HuH-7 (cell line): Measurements from ENCODE around the gene BLOC1S3.
A peak's percentile ranks its signal among the peaks of the same experiment; 100 is the strongest.

Experiments used
- DNase-seq: peaks from one replicate; pipeline ENCODE4 v3.0.0; 2011; ENCODE audit warnings: low spot score

The BLOC1S3 gene

DNA sequence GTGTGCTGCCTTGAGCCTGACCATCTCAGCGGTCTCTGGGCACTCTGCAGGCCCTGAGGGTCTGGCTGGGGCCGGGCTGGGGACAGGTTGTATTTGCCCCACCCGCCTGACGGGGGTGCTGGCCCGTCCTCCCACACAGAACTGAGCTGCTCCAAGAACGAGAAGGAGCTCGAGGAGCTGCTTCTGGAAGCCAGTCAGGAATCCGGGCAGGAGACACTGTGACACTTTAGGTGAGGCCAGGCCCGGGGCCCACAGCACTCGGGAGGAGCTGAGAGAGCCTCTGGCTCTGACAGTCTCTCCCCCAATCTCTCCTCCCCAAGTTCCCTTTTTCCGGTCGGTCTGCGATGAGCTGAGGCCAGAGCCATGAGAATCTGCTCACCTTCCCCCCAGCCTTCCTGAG lies 32.3 kb upstream of the BLOC1S3 start:
- DNase-seq: no peak

GRCh38 chr19:45146741-45147205 lies 31.8 kb upstream of the BLOC1S3 start:
- no peak for DNase-seq

GRCh38 chr19:45147835-45148676 lies 30.5 kb upstream of the BLOC1S3 start:
- no peak for DNase-seq

DNA sequence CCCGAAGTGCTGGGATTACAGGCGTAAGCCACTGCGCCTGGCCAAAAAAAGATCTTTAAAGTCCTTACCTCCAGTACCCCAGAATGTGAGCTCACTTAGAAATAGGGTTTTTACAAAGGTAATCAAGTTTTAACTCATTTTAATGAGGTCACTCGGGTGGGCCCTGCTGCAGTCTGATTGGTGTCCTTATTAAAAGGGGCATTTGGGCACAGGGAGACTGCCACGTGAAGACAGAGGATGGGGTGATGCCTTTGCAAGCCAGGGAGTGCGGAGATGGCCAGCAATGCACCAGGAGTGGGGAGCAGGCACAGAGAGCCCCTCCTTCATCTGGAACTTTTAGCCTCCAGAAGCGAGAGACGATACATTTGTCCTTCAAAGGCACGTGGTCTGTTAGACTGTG lies 29.5 kb upstream of the BLOC1S3 start:
- DNase-seq: no peak

DNA sequence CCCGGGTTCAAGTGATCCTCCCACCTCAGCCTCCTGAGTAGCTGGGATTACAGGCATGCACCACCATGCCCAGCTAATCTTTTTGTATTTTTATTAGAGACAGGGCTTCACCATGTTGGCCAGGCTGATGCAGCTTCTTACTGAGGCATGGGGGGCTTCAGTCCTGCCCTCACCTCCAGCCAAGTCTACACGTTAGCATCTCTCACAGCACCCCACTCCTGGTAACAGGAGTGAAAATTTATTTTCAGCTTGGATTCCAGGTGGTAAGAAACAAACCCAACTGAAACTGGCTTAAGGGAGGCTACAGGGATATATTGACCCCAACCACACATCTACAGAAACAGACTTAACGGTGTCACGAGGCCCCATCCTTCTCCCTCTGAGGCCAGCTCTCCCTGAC lies 28.4 kb upstream of the BLOC1S3 start:
- DNase-seq: no peak

GRCh38 chr19:45150751-45151281 lies 27.8 kb upstream of the BLOC1S3 start:
- no peak for DNase-seq

DNA sequence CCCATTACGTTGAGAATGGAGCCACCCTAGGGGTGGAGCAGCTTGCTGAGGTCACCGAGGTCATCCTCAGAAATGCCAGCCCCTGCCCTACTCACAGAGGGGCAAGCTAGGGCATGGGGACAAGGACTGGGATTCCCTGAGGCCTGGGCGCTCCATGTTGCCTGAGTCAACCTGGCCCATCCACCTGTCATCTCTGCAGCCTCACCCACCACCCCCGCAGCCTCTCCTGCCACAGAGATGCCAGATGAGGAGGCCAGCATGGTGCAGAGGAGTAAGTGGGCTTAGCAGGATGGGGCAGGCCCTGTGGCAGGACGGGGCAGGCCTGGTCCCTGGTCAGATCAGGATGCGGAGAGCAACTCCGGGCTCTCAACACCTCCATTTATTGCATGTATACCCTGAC lies 27.3 kb upstream of the BLOC1S3 start:
- no peak for DNase-seq

GRCh38 chr19:45151821-45152503 lies 26.6 kb upstream of the BLOC1S3 start:
- DNase-seq: no peak

- no peak for DNase-seq
Measured at GRCh38 chr19:45152504-45153338, 25.9 kb upstream of the BLOC1S3 start.

DNA sequence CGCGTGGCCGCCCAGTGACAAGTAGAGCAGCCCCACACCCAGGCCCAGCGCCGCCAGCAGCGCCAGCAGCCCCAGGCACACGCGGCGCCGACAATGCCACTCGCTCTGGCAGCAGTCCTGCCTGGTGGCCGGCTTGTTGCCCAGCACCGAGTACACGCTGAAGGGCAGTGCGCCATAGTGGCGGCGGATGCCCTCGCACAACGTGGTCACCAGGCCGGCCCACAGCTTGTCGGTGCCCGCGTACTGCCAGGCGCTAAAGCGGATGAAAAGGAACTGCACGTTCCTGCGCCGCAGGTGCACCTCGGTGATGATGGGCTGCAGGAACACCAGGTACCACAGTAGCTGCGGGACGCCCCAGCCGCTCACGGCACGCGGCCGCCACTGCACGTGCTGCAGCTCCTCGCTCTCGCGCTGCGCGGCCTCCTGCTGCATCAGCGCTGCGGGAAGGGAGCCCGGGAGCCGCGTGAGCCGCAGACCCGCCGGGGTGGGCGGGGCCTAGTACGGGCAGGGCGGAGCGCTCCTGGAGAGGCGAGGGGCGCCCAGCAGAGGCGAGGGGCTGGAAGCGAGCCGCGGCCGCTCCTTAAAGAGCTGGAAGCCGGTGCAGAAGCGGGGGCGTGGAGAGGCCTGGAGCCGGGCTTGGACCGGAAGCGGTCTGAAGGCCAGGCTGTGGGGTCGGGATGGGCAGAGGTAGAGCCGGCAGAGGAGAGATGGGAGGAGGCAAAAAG lies 25.1 kb upstream of the BLOC1S3 start:
- DNase-seq: no peak

DNA sequence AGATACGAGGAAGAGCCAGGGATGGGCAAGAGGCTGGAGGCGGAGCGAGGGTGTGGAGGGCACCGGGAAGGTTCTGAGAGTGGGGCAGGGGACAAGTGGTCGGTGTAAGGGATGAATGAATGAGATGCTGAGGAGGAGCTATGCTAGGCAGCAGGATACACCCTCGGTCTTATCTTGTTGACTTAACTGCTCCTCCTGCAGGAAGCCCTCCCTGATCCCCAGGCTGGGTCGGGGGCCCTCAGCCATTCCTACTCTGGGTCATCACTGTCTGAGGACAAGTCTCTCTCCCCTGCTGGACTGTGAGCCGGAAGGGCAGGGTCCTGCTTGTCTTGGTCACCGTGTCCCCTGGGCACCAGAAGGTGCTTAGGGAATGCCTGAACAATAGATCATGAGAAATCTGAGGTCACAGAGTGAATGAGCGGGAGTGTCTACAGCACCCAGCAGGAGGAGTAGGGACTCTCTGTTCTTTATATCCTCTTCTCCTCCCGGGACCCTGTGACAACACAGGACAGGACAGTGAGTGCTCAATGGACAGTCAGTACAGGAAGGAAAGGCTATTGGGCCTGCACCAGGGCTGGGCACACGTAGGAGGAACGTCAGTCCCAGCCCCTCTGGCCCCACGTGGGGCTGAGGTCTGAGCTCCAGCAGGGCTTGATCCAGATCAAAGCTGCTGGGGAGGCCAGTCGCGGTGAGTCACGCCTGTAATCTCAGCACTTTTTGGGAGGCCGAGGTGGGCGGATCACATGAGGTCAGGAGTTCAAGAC lies 24.3 kb upstream of the BLOC1S3 start:
- peak; percentile 53 for DNase-seq

DNA sequence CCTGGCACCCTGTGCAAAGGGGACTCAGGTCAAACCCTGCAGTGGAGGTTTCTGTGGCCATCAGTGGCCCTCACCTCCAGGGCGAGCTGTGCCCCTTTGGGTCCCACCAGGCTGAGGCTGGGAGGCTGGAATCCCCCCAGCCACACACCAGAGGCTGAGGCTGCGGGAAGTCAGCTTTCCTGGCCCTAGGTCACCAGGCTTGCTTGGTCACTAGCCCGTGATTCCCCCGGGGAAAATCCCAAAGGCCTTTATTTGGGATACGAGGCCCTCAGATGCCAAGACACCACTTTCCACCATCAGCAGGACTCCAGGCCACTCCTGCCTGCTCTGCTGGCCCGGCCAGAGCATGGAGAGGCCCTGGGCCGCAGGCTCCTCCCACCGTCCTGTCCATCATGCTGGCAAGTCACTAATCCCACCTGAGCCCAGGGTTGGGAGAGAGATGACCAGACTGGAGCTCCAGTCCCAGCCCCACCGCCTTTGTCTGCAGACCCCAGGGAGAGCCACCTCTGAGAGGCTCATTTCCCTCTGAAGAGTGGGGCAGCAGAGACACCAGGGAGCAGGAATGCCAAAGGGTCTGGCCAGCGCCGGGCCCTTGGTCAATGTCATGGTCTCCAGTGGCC lies 22.5 kb upstream of the BLOC1S3 start:
- no peak for DNase-seq

DNA sequence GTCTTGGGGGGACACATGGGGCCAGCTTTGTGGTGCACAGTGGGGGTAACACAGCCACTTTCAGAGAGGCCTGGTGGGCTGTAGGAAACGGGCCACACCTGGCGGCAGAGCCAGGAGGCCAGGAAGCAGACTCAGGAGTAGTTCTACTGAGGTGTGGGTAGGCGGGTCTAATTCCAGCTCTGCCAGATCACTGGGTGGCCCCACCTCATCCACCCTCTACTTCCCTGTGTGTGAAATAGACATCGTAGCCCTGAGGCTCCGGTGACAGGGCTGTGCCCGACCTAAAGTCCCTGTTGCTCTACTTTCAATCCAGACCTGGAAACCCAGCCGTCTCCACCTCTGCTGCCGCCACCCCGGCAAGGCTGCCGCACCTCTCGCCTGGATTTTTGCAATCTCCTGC lies 21.8 kb upstream of the BLOC1S3 start:
- no peak for DNase-seq

DNA sequence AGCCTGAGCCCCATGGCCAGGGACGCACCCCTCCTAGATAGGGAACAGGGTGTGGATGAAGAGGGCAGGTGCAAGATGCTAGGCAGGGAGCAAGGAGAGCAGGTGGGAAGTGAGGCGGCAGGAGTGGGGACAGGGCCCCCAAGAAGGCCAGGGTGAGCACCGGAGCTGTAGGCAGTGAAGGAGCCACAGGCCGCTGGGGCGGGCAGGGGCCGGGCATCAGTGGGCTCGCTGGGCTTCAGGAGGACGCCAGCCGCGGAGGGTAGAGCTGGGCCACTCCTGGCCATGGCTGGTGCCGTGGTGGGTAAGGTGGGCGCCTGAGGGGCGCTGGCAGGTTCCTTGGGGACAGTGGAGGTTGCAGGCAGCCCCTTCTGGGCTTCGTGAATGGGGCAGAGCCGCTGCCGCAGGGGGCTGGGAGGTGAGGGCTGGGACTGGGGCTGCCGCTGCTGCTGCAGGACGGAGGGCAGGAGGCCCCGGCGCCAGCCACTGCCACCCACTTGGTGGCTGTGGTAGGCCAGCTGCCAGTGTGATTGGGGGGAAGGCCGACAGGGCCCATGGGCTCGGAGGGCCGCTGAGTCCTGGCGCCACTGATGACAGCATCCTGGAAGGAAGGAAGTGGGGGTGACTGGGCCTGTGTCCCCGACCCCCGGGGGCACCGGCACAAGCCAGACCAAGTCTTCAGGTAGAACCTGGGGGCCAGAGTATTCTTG lies 19.9 kb upstream of the BLOC1S3 start:
- DNase-seq: no peak

DNA sequence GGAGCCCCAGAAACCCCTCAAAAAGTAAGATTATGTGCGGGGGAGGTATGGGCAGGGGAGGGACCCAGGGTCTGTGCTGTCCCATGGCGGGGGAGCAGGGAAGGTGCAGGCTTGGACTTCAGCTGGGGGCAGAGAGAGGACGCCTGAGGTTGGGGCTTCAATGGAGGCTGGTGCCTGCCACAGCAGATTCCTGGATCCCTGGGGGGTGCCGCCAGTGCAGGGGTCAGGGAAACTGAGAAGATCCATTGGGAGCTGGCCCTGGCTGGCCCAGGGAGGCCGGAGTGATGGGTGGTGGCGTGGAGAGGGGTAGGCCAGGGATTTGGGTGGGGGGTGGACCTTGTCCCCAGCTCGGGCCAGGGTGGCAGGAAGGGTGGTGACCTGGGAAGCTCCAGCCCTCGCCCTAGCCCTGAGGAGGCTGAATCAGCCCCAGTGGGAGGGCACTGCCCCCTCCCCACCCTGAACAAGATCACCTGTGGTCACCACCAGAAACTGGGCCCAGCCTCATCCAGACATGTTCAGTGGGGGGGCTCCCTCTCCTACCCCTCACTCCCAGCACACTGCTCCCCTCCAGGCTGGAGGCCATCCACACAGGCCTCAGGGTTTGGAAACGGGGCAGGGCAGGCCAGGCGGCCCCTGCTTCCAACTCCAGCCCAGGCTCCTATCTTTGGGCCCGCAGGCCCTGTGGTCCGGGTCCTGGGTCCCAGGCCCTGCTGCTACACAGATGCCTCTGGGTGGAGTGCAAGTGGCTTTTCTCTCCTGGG lies 19.2 kb upstream of the BLOC1S3 start:
- no peak for DNase-seq

DNA sequence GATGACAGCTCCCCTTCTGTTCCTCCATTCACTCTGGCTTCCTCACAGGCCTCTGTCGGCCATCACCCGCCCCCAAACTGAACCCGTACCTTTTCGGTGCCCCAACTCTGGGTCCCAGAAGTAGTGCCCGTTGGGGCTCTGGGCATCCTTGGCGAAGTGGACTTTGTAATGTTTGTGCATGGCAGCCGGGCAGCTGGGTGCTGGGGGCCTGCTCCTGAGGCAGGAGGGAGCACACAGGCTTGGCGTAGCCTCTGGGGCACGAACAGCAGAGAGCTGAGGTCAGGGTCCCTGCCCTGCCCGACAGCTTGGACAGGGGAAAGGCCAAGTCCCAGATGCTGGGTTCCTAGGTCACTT lies 18.6 kb upstream of the BLOC1S3 start:
- DNase-seq: no peak

GRCh38 chr19:45160870-45161737 lies 17.5 kb upstream of the BLOC1S3 start, which contains the start of gene NKPD1:
TSS of gene NKPD1 (minus strand) at chr19:45160982. CDS start at chr19:45160150, 832 bp downstream.
- DNase-seq: no peak
